ENCODE results near the gene VSTM2B.

Gene VSTM2B

DNA sequence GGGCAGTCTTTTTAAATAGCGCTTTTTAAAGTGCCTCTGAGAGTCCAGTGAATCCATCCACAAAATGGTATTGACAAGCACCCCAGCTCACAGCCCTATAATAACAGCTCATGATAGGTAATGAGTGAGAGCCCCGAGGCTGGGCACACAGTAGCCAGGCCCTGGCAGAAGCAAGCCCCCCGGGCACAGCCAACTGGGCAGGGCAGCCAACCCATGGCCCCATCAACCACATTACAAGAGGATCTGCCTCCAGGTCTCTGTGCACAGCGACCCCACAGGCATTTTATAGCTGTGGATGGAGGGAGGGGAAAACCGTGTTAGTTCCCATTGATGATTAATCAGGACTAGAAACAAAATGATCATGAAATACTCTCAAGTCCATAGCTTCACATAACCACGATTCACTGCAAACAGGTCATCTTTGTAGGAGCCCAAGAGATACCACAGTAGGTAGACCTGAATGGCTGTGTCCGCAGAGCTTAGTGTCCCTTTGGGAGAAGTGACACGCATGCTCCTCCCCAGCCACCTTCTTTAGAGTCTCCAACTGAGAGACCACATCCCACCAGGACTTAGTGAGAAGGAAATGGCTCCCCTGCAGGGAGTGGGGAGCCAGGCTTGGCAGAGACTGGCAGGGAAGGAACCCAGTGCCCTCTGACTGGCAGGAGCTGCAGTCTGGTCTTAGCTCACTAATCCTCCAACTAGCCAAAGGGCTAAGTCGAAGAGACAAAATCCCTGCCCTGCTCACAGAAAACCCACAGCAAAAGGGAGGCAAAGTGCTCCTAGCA, 4.3 kb upstream of the VSTM2B start:
- no peak for TF ChIP-seq FOXP2 (optimal IDR thresholded peaks at IDR 0.05; ENCODE audit: borderline replicate concordance, extremely low read depth, extremely low read length, insufficient read depth)
- no peak for TF ChIP-seq TAF1 (IDR thresholded peaks at IDR 0.05; ENCODE audit: borderline replicate concordance, insufficient read depth, low read length)
- TF ChIP-seq, protein P1, sequence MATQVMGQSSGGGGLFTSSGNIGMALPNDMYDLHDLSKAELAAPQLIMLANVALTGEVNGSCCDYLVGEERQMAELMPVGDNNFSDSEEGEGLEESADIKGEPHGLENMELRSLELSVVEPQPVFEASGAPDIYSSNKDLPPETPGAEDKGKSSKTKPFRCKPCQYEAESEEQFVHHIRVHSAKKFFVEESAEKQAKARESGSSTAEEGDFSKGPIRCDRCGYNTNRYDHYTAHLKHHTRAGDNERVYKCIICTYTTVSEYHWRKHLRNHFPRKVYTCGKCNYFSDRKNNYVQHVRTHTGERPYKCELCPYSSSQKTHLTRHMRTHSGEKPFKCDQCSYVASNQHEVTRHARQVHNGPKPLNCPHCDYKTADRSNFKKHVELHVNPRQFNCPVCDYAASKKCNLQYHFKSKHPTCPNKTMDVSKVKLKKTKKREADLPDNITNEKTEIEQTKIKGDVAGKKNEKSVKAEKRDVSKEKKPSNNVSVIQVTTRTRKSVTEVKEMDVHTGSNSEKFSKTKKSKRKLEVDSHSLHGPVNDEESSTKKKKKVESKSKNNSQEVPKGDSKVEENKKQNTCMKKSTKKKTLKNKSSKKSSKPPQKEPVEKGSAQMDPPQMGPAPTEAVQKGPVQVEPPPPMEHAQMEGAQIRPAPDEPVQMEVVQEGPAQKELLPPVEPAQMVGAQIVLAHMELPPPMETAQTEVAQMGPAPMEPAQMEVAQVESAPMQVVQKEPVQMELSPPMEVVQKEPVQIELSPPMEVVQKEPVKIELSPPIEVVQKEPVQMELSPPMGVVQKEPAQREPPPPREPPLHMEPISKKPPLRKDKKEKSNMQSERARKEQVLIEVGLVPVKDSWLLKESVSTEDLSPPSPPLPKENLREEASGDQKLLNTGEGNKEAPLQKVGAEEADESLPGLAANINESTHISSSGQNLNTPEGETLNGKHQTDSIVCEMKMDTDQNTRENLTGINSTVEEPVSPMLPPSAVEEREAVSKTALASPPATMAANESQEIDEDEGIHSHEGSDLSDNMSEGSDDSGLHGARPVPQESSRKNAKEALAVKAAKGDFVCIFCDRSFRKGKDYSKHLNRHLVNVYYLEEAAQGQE (IDR thresholded peaks at IDR 0.05; ENCODE audit: insufficient read depth in 1 of 2, low read depth in 2 of 2, low read length in 2 of 2), result no peak
- TF ChIP-seq POLR2AphosphoS5 (IDR thresholded peaks at IDR 0.05; ENCODE audit: low read depth, low read length), result no peak

DNA sequence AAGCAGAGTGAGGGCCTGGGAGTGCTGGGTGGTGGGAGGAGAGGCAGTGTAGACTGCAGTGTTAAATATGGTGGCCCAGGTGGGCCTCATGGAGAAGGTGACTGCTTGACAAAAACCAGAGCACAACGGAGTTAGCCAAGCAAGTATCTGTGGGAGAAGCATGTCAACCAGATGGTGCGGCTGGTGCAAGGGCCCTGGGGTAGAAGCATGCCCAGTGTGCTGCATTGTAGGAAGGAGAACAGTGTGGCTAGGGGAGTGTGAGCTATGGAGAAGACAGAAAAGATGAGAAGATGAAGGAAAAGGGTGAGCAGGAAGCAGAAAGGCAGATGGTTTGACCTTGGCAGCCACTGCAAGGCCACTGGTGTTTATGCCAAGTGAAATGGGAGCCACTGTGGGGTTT, 2.2 kb upstream of the VSTM2B start:
- TF ChIP-seq, protein P1 (IDR thresholded peaks at IDR 0.05; ENCODE audit: insufficient read depth in 1 of 2, low read depth in 2 of 2, low read length in 2 of 2), result no peak
- TF ChIP-seq FOXP2 (optimal IDR thresholded peaks at IDR 0.05; ENCODE audit: borderline replicate concordance, extremely low read depth, extremely low read length, insufficient read depth) (no peak), SIN3A (IDR thresholded peaks at IDR 0.05; ENCODE audit: borderline replicate concordance, insufficient read depth, low read length) (no peak), TAF1 (IDR thresholded peaks at IDR 0.05; ENCODE audit: borderline replicate concordance, insufficient read depth, low read length) (no peak), POLR2AphosphoS5 (IDR thresholded peaks at IDR 0.05; ENCODE audit: low read depth, low read length) (no peak)

DNA sequence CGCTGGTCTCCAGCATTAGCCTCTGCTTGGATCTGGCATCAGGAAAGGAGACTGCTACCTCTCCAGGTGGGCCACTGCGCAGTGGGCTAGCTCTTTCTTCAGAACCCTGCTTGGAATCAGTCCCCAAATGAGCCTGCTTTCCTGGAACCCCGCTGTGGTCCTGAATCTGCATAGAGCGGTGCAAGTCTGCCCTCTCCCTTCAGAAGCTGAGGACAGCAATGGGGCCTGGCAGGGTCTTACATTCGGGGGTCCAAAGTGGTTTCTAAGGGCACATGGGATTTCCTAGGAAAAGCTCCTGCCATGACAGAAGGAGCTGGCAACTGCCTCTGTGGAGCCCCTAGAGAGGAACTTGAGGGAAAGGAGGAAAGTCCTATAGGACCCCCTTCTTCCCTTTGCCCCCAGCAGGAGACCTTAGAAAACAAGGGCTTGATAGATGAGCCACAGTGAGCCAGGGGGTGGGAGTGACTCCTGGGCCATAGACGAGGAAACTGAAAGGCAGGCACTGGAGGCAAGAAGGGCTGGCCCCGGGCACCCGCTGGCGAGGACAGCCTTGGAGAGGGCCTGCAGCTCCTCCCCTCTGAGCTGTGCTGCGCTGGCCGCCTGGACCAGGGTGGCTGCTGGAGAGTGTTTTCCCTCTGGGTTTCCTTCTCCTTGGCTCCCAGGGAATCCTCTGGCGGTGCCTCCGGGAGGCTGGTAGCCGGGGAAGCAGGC, 1.4 kb upstream of the VSTM2B start:
- TF ChIP-seq FOXP2 (optimal IDR thresholded peaks at IDR 0.05; ENCODE audit: borderline replicate concordance, extremely low read depth, extremely low read length, insufficient read depth), result no peak
- no peak for TF ChIP-seq POLR2AphosphoS5 (IDR thresholded peaks at IDR 0.05; ENCODE audit: low read depth, low read length)
- no peak for TF ChIP-seq SIN3A (IDR thresholded peaks at IDR 0.05; ENCODE audit: borderline replicate concordance, insufficient read depth, low read length)
- no peak for TF ChIP-seq TAF1 (IDR thresholded peaks at IDR 0.05; ENCODE audit: borderline replicate concordance, insufficient read depth, low read length)
- TF ChIP-seq, protein P1 (IDR thresholded peaks at IDR 0.05; ENCODE audit: insufficient read depth in 1 of 2, low read depth in 2 of 2, low read length in 2 of 2), result no peak

DNA sequence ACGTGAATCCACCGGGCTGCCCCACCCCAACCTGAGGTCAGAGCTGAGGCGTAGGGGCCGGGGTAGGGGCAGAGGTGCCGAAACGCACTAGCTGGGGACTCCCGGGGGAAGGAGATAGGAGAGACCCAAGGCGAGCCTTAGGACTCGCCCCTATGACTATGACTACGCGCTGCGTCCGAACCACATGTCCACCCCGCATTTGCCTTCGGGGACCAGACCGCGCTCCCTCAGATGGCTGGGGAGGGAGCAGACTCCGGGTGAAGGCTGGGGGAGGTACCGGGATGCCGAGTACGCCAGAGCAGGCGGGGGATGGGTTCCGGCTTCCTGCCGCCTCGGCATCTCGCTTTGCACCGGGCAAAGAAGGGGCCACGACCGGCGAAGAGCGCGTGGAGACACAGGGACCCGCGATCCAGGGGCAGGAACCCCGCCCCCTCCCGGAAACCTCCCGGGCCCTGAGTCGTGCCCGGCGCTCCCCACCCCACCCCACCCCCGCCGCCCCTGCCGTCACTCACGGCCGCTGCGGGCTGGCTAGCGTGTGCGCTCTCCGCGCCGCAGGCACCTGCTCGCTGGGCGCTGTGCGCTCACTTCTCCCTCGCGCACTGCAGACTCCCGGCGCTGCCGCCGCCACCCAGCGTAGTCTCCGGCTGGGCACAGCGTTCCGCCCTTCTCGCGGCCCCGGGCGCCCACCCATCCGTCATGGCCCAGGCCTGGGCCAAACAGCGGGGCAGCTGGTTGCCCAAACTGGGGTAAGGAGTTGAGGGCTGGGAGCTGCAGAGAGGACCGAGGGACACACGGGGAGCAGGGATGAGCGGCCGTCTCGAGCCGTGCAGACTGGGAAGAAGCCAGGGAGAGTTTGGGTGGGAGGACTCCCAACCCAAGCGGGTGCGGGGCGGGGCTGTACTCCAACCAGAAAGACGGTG, 622 bp upstream of the VSTM2B start:
- TF ChIP-seq POLR2AphosphoS5 (IDR thresholded peaks at IDR 0.05; ENCODE audit: low read depth, low read length) (no peak), FOXP2 (optimal IDR thresholded peaks at IDR 0.05; ENCODE audit: borderline replicate concordance, extremely low read depth, extremely low read length, insufficient read depth) (no peak), TAF1 (IDR thresholded peaks at IDR 0.05; ENCODE audit: borderline replicate concordance, insufficient read depth, low read length) (no peak), SIN3A (IDR thresholded peaks at IDR 0.05; ENCODE audit: borderline replicate concordance, insufficient read depth, low read length) (no peak)
- TF ChIP-seq, protein P1 (IDR thresholded peaks at IDR 0.05; ENCODE audit: insufficient read depth in 1 of 2, low read depth in 2 of 2, low read length in 2 of 2), result no peak
